ENCODE results near the gene NAV3. TPM values are rescaled to one million over a fixed set of nuclear protein-coding genes. Genes with fewer than 3 reads are reported as not detected.
A peak's percentile ranks its signal among the peaks of the same experiment; 100 is the strongest.

NAV3 gene
- total RNA-seq, 3 donors from 2014 or later: 0.08 to 0.29 TPM; not detected in 1

DNA sequence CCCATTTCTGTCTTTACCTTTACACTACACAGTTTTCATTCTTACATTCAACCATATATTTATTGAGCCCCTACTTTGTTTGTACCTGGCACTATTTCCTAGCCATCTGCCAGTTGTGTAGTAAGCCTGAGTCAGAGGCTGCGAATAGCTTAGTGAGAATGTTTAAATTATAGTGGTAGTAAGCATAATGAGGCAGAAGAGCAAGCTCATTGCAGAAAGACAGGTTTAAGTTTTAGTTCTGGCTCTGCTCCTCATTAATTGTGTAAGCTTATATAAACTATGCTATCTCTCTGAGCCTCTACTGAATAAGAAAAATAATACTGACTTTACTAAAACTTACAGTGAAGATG, 123.5 kb downstream of the NAV3 start:
- H3K27me3 Mint-ChIP-seq (ENCODE audit: low read depth): no peaks in the 10 kb centered on the region
- ATAC-seq (no peak), DNase-seq (no peak)
- no peak overlapping the region for H3K4me3 Mint-ChIP-seq
- peaks cover 7% of the 10 kb centered on the region for H3K9me3 Mint-ChIP-seq
- no peaks in the 10 kb centered on the region for H3K36me3 Mint-ChIP-seq (ENCODE audit: insufficient read depth)
- no peaks in the 10 kb centered on the region for H3K4me1 Mint-ChIP-seq (ENCODE audit: low read depth)

GRCh38 chr12:77957062-77957461, 126.4 kb downstream of the NAV3 start:
- H3K9me3 Mint-ChIP-seq: peaks cover 6% of the 10 kb centered on the region
- H3K27me3 Mint-ChIP-seq (ENCODE audit: low read depth): no peaks in the 10 kb centered on the region
- no peaks in the 10 kb centered on the region for H3K4me1 Mint-ChIP-seq (ENCODE audit: low read depth)
- no peak overlapping the region for H3K4me3 Mint-ChIP-seq
- no peak for DNase-seq
- ATAC-seq: no peak
- H3K36me3 Mint-ChIP-seq (ENCODE audit: insufficient read depth): no peaks in the 10 kb centered on the region

DNA sequence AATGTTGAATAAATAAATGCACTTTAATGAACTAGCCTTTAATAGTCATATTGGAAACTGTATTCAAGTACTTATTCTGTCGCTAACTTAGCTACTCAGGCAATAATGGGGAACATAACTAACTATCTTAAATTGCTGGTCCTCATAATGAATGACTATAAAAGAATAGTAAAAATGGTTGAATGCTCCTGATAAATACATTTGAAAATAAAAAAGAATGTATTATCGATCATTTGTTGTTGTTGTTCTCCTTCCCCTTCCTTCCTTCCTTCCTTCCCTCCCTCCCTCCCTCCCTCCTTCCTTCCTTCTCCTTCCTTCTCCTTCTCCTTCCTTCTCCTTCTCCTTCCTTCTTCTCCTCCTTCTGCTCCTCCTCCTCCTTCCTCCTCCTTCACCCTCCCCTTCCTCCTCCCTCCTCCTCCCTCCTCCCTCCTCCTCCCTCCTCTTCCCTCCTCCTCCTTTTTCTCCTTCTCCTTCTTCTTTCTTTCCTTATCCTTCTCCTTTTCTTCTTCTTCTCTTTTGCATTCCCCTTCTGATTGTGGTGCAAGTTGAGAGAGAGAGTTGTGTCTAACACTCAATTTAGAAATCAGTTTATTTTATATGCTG, 133.0 kb downstream of the NAV3 start:
- no peaks in the 10 kb centered on the region for H3K27me3 Mint-ChIP-seq (ENCODE audit: low read depth)
- no peaks in the 10 kb centered on the region for H3K4me1 Mint-ChIP-seq (ENCODE audit: low read depth)
- peaks cover 7% of the 10 kb centered on the region for H3K9me3 Mint-ChIP-seq
- no peak for DNase-seq
- H3K36me3 Mint-ChIP-seq (ENCODE audit: insufficient read depth): no peaks in the 10 kb centered on the region
- H3K4me3 Mint-ChIP-seq: no peak overlapping the region
- ATAC-seq: no peak

DNA sequence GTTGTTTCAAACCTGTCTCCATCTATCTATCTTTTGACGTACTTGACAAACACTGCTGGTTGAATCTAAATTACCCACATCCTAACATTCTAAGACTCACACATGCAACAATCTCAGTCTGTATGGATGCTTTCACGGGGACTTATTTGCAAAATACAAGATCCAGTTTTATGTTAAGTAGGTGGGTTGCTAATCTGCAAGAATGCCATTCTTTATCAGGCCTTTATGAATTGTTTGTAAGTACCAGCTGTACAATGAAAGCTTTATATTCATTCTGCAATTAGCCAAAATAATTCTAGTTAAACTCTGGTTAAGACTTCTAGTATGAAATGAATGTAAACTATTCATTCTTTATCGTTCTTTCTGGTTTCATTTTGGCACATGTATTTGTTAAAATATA, 135.1 kb downstream of the NAV3 start:
- no peaks in the 10 kb centered on the region for H3K36me3 Mint-ChIP-seq (ENCODE audit: insufficient read depth)
- no peaks in the 10 kb centered on the region for H3K4me1 Mint-ChIP-seq (ENCODE audit: low read depth)
- peaks cover 7% of the 10 kb centered on the region for H3K9me3 Mint-ChIP-seq
- DNase-seq (no peak), ATAC-seq (no peak)
- H3K4me3 Mint-ChIP-seq: no peak overlapping the region
- no peaks in the 10 kb centered on the region for H3K27me3 Mint-ChIP-seq (ENCODE audit: low read depth)

- no peaks in the 10 kb centered on the region for H3K27me3 Mint-ChIP-seq (ENCODE audit: low read depth)
- no peak overlapping the region for H3K4me3 Mint-ChIP-seq
- DNase-seq: no peak
- H3K4me1 Mint-ChIP-seq (ENCODE audit: low read depth): no peaks in the 10 kb centered on the region
- no peaks in the 10 kb centered on the region for H3K36me3 Mint-ChIP-seq (ENCODE audit: insufficient read depth)
- H3K9me3 Mint-ChIP-seq: no peaks in the 10 kb centered on the region
- ATAC-seq: no peak
Observed at GRCh38 chr12:77968021-77968420, 137.3 kb downstream of the NAV3 start.

- H3K27me3 Mint-ChIP-seq (ENCODE audit: low read depth): no peaks in the 10 kb centered on the region
- H3K4me3 Mint-ChIP-seq: no peak overlapping the region
- no peaks in the 10 kb centered on the region for H3K36me3 Mint-ChIP-seq (ENCODE audit: insufficient read depth)
- no peaks in the 10 kb centered on the region for H3K4me1 Mint-ChIP-seq (ENCODE audit: low read depth)
- DNase-seq (no peak), ATAC-seq (no peak)
- no peaks in the 10 kb centered on the region for H3K9me3 Mint-ChIP-seq
Observed at GRCh38 chr12:77968571-77968970, 137.9 kb downstream of the NAV3 start.

DNA sequence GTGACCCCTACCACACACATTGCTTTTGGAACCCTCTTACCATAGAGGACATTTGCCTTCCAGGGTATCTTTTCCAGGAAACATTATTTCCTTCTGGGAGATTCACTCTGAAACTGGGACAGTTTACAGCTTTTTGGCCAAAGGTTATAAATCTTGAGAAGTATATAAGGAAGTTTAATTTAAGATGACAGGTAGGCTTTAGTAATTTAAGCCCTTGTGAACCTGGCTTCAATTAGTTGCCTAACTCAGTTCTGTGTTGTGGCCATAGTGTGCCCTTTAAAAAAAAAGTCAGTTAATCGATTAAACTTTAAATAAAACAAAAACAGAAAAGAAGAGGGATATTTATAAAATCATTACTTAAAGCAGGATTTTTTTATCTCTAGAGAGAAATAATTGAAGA, 142.9 kb downstream of the NAV3 start:
- Mint-ChIP-seq H3K9me3 (peaks cover 13% of the 10 kb centered on the region), H3K36me3 (ENCODE audit: insufficient read depth) (no peaks in the 10 kb centered on the region), H3K4me3 (no peak overlapping the region), H3K27me3 (ENCODE audit: low read depth) (no peaks in the 10 kb centered on the region), H3K4me1 (ENCODE audit: low read depth) (no peaks in the 10 kb centered on the region)
- ATAC-seq (no peak), DNase-seq (no peak)

DNA sequence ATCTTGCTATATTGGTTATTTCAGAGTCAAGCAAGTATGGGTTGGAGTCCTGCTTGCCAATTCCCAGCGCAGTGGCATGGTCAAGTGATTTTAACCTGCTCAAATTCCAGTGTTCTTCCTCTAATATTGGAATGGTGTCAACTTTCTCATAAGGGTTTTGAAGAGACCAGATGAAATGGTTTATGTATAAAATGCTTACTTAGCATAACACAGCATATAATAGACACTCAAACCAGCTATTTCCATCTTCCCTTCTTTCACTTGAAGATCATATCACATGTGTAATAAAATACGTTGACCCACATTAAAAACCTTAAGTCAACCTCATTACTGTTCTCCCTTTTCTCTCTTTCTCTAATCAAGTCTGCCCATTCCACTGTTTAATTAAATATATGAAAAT, 144.0 kb downstream of the NAV3 start:
- Mint-ChIP-seq H3K9me3 (peaks cover 13% of the 10 kb centered on the region), H3K27me3 (ENCODE audit: low read depth) (no peaks in the 10 kb centered on the region), H3K4me3 (no peak overlapping the region), H3K4me1 (ENCODE audit: low read depth) (no peaks in the 10 kb centered on the region), H3K36me3 (ENCODE audit: insufficient read depth) (no peaks in the 10 kb centered on the region)
- ATAC-seq (no peak), DNase-seq (no peak)

- Mint-ChIP-seq H3K4me3 (no peak overlapping the region), H3K27me3 (ENCODE audit: low read depth) (no peaks in the 10 kb centered on the region), H3K9me3 (peaks cover 13% of the 10 kb centered on the region), H3K4me1 (ENCODE audit: low read depth) (no peaks in the 10 kb centered on the region), H3K36me3 (ENCODE audit: insufficient read depth) (no peaks in the 10 kb centered on the region)
- no peak for ATAC-seq
- no peak for DNase-seq
Observed at GRCh38 chr12:77979597-77980250, 149.0 kb downstream of the NAV3 start.

DNA sequence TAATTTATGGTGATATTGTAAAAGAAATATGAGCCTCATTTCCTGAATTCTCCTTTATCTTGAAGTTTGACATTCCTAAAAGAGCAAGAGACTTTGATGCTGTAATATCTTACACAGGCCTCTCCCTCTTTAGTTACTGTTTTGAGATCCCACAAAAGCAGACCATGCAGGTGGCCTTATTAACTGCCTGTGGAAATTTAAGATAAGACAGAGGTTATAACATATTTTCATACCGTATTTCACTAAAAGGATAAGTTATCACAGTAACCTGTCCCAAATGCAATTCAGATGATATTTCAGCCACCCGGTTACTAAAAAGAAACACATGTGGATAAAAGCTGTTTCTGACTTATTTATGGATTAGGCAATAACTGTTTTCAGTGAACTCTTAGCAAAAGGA, 150.1 kb downstream of the NAV3 start:
- no peaks in the 10 kb centered on the region for H3K4me1 Mint-ChIP-seq (ENCODE audit: low read depth)
- no peak for ATAC-seq
- H3K36me3 Mint-ChIP-seq (ENCODE audit: insufficient read depth): no peaks in the 10 kb centered on the region

GRCh38 chr12:77983859-77984258, 153.2 kb downstream of the NAV3 start:
- H3K4me1 Mint-ChIP-seq (ENCODE audit: low read depth): no peaks in the 10 kb centered on the region
- ATAC-seq: no peak
- H3K9me3 Mint-ChIP-seq: peaks cover 6% of the 10 kb centered on the region
- no peaks in the 10 kb centered on the region for H3K27me3 Mint-ChIP-seq (ENCODE audit: low read depth)
- no peaks in the 10 kb centered on the region for H3K36me3 Mint-ChIP-seq (ENCODE audit: insufficient read depth)
- DNase-seq: no peak
- H3K4me3 Mint-ChIP-seq: no peak overlapping the region

More for the DNA sequence above, 150.1 kb downstream of the NAV3 start:
- Mint-ChIP-seq H3K27me3 (ENCODE audit: low read depth) (no peaks in the 10 kb centered on the region), H3K9me3 (peaks cover 13% of the 10 kb centered on the region), H3K4me3 (no peak overlapping the region)
- no peak for DNase-seq

DNA sequence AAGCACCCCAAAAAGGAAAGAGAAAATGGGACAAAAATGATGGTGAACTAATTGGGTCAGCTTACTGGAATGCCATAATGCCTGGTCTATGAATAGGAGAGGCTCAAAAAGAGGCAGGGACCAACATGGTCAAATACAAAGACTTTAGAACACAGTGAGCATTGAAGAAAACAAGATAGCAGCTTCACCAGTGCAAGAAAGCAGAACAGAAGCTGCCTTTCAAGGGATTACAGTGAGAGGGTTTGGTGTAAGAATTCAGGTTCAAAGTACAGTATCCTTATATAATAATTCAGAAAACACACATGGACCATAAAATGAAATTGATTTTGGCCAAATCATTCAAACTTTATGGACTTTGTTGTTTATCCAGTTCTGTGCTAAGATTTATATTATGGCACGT, 162.1 kb downstream of the NAV3 start:
- Mint-ChIP-seq H3K4me1 (ENCODE audit: low read depth) (no peaks in the 10 kb centered on the region), H3K27me3 (ENCODE audit: low read depth) (no peaks in the 10 kb centered on the region), H3K36me3 (ENCODE audit: insufficient read depth) (no peaks in the 10 kb centered on the region), H3K9me3 (peaks cover 3% of the 10 kb centered on the region), H3K4me3 (no peak overlapping the region)
- no peak for DNase-seq
- ATAC-seq: no peak

DNA sequence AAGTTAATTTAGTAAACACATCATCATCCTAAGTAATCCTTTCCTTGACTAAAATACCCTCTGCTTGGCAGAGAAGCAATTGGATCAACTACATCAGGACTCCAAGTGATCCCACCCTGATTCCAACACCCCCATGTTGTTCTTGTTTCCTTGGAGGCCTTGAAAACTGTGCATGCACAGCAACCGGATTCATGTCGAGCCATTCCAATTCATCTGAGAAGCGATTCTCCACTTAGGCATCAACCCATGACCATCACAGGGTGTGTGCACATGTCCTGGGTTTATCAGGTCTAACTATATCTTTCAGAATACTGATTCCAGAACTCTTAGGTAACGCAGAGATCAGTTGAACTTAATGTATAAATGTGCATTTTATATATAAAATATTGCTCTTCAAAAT, 163.0 kb downstream of the NAV3 start:
- Mint-ChIP-seq H3K4me3 (no peak overlapping the region), H3K9me3 (peaks cover 2% of the 10 kb centered on the region), H3K27me3 (ENCODE audit: low read depth) (no peaks in the 10 kb centered on the region), H3K36me3 (ENCODE audit: insufficient read depth) (no peaks in the 10 kb centered on the region), H3K4me1 (ENCODE audit: low read depth) (no peaks in the 10 kb centered on the region)
- DNase-seq (no peak), ATAC-seq (no peak)

DNA sequence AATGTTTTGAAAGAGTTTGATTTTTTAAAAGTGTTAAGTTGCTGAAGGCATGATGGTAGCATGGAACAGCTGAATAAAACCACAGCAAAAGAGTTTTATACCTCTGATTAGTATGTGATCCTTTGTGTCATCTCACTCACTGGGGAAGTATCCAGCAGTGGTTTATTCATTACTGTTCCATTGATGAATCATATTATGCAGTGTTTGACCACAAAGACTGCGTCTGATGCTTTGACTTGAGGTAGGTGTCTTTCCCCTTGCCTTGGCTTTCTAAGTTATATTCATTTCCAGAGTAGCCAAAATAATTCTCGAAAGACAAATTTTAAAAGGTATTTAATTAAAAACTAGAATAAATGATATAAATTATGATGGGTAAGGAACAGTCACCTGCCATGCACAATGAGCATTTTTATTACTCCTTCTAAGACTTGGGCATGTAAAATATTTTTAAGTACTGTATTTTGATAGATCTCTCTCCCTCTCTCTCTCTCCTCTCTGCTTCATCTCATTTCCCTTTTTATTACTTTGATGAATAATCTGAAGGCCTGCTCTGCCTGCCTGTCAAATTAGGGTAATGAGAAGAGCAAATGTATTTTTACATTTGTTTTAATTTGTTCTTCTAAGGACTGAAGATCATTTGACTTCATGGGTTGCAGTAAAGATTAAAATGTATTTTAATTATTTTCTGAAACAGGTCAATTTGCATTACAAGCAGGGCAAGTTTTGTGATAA, 164.9 kb downstream of the NAV3 start:
- Mint-ChIP-seq H3K4me3 (no peak overlapping the region), H3K9me3 (no peaks in the 10 kb centered on the region), H3K4me1 (ENCODE audit: low read depth) (no peaks in the 10 kb centered on the region), H3K27me3 (ENCODE audit: low read depth) (no peaks in the 10 kb centered on the region), H3K36me3 (ENCODE audit: insufficient read depth) (no peaks in the 10 kb centered on the region)
- DNase-seq (no peak), ATAC-seq (peak in 1 of 2 donors; percentile 23)

- H3K36me3 Mint-ChIP-seq (ENCODE audit: insufficient read depth): no peaks in the 10 kb centered on the region
- H3K4me3 Mint-ChIP-seq: no peak overlapping the region
- ATAC-seq (no peak), DNase-seq (no peak)
- no peaks in the 10 kb centered on the region for H3K9me3 Mint-ChIP-seq
- H3K27me3 Mint-ChIP-seq (ENCODE audit: low read depth): no peaks in the 10 kb centered on the region
- H3K4me1 Mint-ChIP-seq (ENCODE audit: low read depth): no peaks in the 10 kb centered on the region
Observed at GRCh38 chr12:77996670-77997069, 166.0 kb downstream of the NAV3 start.
